Measurements from ENCODE around the gene SMIM10L2A.

DNA sequence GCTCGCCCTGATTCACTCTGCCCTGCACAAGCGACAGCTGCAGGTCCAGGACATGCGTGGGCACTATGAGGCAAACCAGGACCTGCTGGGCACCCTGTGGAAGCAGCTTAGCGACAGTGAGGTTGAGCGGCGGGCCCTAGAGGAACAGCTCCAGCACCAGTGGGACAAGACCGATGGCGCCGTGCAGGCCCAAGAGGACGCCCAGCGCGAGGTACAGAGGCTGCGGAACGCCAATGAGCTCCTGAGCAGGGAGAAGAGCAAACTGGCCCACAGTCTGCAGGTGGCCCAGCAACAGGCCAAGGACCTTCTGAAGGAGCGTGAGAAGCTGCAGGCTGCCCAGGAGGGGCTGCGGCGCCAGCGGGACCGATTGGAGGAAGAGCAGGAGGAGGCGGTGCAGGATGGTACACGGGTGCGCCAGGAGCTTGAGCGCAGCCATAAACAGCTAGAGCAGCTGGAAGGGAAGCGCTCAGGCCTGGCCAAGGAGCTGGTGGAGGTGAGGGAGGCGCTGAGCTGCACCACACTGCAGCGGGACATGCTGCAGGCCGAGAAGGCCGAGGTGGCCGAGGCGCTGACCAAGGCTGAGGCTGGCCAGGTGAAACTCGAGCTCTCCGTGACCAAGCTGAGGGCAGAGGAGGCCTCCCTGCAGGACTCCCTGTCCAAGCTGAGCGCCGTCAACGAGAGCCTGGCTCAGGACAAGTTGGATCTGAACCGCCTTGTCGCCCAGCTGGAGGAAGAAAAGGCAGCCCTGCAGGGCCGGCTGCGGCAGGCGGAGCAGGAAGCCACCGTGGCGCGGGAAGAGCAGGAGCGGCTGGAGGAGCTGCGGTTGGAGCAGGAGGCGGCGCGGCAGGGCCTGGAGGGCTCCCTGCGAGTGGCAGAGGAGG, 12.8 kb downstream of the SMIM10L2A start:
- TF ChIP-seq, protein P1, sequence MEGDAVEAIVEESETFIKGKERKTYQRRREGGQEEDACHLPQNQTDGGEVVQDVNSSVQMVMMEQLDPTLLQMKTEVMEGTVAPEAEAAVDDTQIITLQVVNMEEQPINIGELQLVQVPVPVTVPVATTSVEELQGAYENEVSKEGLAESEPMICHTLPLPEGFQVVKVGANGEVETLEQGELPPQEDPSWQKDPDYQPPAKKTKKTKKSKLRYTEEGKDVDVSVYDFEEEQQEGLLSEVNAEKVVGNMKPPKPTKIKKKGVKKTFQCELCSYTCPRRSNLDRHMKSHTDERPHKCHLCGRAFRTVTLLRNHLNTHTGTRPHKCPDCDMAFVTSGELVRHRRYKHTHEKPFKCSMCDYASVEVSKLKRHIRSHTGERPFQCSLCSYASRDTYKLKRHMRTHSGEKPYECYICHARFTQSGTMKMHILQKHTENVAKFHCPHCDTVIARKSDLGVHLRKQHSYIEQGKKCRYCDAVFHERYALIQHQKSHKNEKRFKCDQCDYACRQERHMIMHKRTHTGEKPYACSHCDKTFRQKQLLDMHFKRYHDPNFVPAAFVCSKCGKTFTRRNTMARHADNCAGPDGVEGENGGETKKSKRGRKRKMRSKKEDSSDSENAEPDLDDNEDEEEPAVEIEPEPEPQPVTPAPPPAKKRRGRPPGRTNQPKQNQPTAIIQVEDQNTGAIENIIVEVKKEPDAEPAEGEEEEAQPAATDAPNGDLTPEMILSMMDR (IDR thresholded peaks at IDR 0.05), result no peak
- TF ChIP-seq EP300 (IDR thresholded peaks at IDR 0.05) (no peak), POLR2A (IDR thresholded peaks at IDR 0.05; ENCODE audit: low read depth) (no peak)

Measured in esophagus muscularis mucosa (tissue), 4 donors.